DND-41 (cell line): ENCODE measurements around the gene CBARP.

Experiments
- CTCF ChIP-seq: IDR thresholded peaks from 2 replicates; pipeline ENCODE4 v1.5.1; 2012; ENCODE audit warnings: borderline replicate concordance, low read length, moderate library complexity, mild to moderate bottlenecking; ENCODE audit not compliant: poor library complexity, severe bottlenecking; ENCODE audit errors: extremely low read depth
- EZH2 ChIP-seq: IDR thresholded peaks from 3 replicates; pipeline ENCODE4 v1.6.1; 2012; ENCODE audit warnings: borderline replicate concordance, low read depth, mild to moderate bottlenecking, moderate library complexity, low read length, inconsistent platforms; ENCODE audit not compliant: severe bottlenecking

GRCh38 chr19:1241417-1242095, 3.8 kb upstream of the CBARP start, which contains the start of gene ATP5F1D:
- TF ChIP-seq CTCF = no peak
- no peak for TF ChIP-seq EZH2
